Measurements from ENCODE around the gene RBPMS2. TPM values are rescaled to one million over a fixed set of nuclear protein-coding genes. Genes with fewer than 3 reads are reported as not detected.

RBPMS2 gene
- total and polyA plus RNA-seq, 2 donors (not counting 3 experiments of a cell fraction or from before 2014, with no cell fraction given) = 2.3 to 7.8 TPM

- Histone ChIP-seq H3K27me3 (ENCODE audit: control insufficient read depth in 2 of 2, insufficient read depth in 2 of 2, low read length in 2 of 2) (peaks cover 0 to 8% of the 10 kb centered on the region in 2 experiments), H3K27ac (ENCODE audit: insufficient read depth, low read depth, low read length) (no peak overlapping the region), H3K9me3 (replicated peaks; ENCODE audit: control insufficient read depth, insufficient read depth, low read length) (no peaks in the 10 kb centered on the region), H3K4me1 (ENCODE audit: control insufficient read depth, extremely low read depth, insufficient read depth, low read length) (no peaks in the 10 kb centered on the region), H3K79me2 (ENCODE audit: control insufficient read depth, insufficient read depth, low read length) (no peaks in the 10 kb centered on the region), H3K4me3 (replicated peaks in 1 of 3; ENCODE audit: insufficient read depth in 1 of 3, low read depth in 1 of 3, low read length in 3 of 3) (no peak overlapping the region), H3K9ac (replicated peaks; ENCODE audit: extremely low read depth, insufficient read depth, low read length) (no peak overlapping the region), H3K9me1 (replicated peaks; ENCODE audit: control insufficient read depth, extremely low read depth, insufficient read depth, low read length) (no peaks in the 10 kb centered on the region), H2AFZ (ENCODE audit: low read depth, low read length) (no peak overlapping the region), H3K4me2 (ENCODE audit: insufficient read depth, low read length) (no peak overlapping the region), H4K20me1 (replicated peaks; ENCODE audit: control insufficient read depth, extremely low read depth, insufficient read depth, low read length) (no peaks in the 10 kb centered on the region), H3K36me3 (ENCODE audit: control insufficient read depth in 2 of 2, extremely low read depth in 1 of 2, insufficient read depth in 2 of 2, low read length in 2 of 2) (no peaks in the 10 kb centered on the region)
- no TSS peak for BruUV-seq (replicated peaks)
- ChIA-PET POLR2A (no interaction called here), CTCF (interaction anchor here (1.3 to 2.3 kb wide), 3 partner anchors 11 to 76 kb away, joined by 3 to 10 read pairs (median 3); no protein-coding TSS in a partner anchor)
- FAIRE-seq (no peak), DNase-seq (ENCODE audit: low read depth, low spot score) (no peak)
- intact Hi-C loops (cut with micrococcal nuclease) (no loop called here), dilution Hi-C loops (cut with MboI; ENCODE audit: extremely low pct_ligation_motif_present, low sequenced_read_pairs) (no loop called here)
- TF ChIP-seq MYC (IDR thresholded peaks at IDR 0.05; ENCODE audit: low read depth, low read length) (no peak), POLR2AphosphoS5 (IDR thresholded peaks at IDR 0.05; ENCODE audit: insufficient read depth, low read depth, low read length) (no peak)
These were observed 29.2 kb upstream of the RBPMS2 start for GRCh38 chr15:64804619-64805018.

GRCh38 chr15:64803526-64803925, 28.1 kb upstream of the RBPMS2 start:
- Histone ChIP-seq H3K27ac (ENCODE audit: insufficient read depth, low read depth, low read length) (no peak overlapping the region), H3K4me2 (ENCODE audit: insufficient read depth, low read length) (no peak overlapping the region), H3K27me3 (ENCODE audit: control insufficient read depth in 2 of 2, insufficient read depth in 2 of 2, low read length in 2 of 2) (peaks cover 0 to 2% of the 10 kb centered on the region in 2 experiments), H3K4me3 (replicated peaks in 1 of 3; ENCODE audit: insufficient read depth in 1 of 3, low read depth in 1 of 3, low read length in 3 of 3) (no peak overlapping the region), H4K20me1 (replicated peaks; ENCODE audit: control insufficient read depth, extremely low read depth, insufficient read depth, low read length) (no peaks in the 10 kb centered on the region), H3K36me3 (ENCODE audit: control insufficient read depth in 2 of 2, extremely low read depth in 1 of 2, insufficient read depth in 2 of 2, low read length in 2 of 2) (no peaks in the 10 kb centered on the region), H3K79me2 (ENCODE audit: control insufficient read depth, insufficient read depth, low read length) (no peaks in the 10 kb centered on the region), H3K9ac (replicated peaks; ENCODE audit: extremely low read depth, insufficient read depth, low read length) (no peak overlapping the region), H3K9me3 (replicated peaks; ENCODE audit: control insufficient read depth, insufficient read depth, low read length) (no peaks in the 10 kb centered on the region), H2AFZ (ENCODE audit: low read depth, low read length) (no peak overlapping the region), H3K4me1 (ENCODE audit: control insufficient read depth, extremely low read depth, insufficient read depth, low read length) (no peaks in the 10 kb centered on the region), H3K9me1 (replicated peaks; ENCODE audit: control insufficient read depth, extremely low read depth, insufficient read depth, low read length) (no peaks in the 10 kb centered on the region)
- FAIRE-seq (no peak), DNase-seq (ENCODE audit: low read depth, low spot score) (no peak)
- intact Hi-C loops (cut with micrococcal nuclease) (no loop called here), dilution Hi-C loops (cut with MboI; ENCODE audit: extremely low pct_ligation_motif_present, low sequenced_read_pairs) (no loop called here)
- no peak for TF ChIP-seq POLR2AphosphoS5 (IDR thresholded peaks at IDR 0.05; ENCODE audit: insufficient read depth, low read depth, low read length)
- no peak for TF ChIP-seq FOS (IDR thresholded peaks at IDR 0.05; ENCODE audit: borderline replicate concordance, insufficient read depth, low read length)
- TF ChIP-seq, protein P1, sequence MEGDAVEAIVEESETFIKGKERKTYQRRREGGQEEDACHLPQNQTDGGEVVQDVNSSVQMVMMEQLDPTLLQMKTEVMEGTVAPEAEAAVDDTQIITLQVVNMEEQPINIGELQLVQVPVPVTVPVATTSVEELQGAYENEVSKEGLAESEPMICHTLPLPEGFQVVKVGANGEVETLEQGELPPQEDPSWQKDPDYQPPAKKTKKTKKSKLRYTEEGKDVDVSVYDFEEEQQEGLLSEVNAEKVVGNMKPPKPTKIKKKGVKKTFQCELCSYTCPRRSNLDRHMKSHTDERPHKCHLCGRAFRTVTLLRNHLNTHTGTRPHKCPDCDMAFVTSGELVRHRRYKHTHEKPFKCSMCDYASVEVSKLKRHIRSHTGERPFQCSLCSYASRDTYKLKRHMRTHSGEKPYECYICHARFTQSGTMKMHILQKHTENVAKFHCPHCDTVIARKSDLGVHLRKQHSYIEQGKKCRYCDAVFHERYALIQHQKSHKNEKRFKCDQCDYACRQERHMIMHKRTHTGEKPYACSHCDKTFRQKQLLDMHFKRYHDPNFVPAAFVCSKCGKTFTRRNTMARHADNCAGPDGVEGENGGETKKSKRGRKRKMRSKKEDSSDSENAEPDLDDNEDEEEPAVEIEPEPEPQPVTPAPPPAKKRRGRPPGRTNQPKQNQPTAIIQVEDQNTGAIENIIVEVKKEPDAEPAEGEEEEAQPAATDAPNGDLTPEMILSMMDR (IDR thresholded peaks at IDR 0.05; ENCODE audit: extremely low read depth in 1 of 2, insufficient read depth in 1 of 2, low read depth in 1 of 2, low read length in 2 of 2) = no peak
- TF ChIP-seq GATA2 (IDR thresholded peaks at IDR 0.05; ENCODE audit: insufficient read depth, insufficient read length, low read depth, low read length) = no peak
- no peak for TF ChIP-seq MYC (IDR thresholded peaks at IDR 0.05; ENCODE audit: low read depth, low read length)
- TF ChIP-seq EZH2 (IDR thresholded peaks at IDR 0.05; ENCODE audit: borderline replicate concordance, low read depth, low read length, severe bottlenecking) = no peak
- no peak for TF ChIP-seq MAX (IDR thresholded peaks at IDR 0.05; ENCODE audit: insufficient read depth, insufficient read length)
- TF ChIP-seq POLR2A (IDR thresholded peaks at IDR 0.05; ENCODE audit: low read depth, low read length) = no peak
- no peak for TF ChIP-seq JUN (IDR thresholded peaks at IDR 0.05; ENCODE audit: borderline replicate concordance, insufficient read depth, insufficient read length, low read depth)
- no TSS peak for BruUV-seq (replicated peaks)
- CTCF ChIA-PET = interaction anchor here (1.2 to 2.3 kb wide), 3 partner anchors 12 to 76 kb away, joined by 3 to 10 read pairs (median 3); no protein-coding TSS in a partner anchor
- POLR2A ChIA-PET = no interaction called here

Data from endothelial cell of umbilical vein (primary cell).